ENCODE results near the gene CSTF1.
A peak's percentile ranks its signal among the peaks of the same experiment; 100 is the strongest.

Gene CSTF1

GRCh38 chr20:56443654-56444540, 51.5 kb downstream of the CSTF1 start:
- Histone ChIP-seq H3K27me3 (replicated peaks; ENCODE audit: control insufficient read depth, insufficient read depth, low read length) (no peaks in the 10 kb centered on the region), H3K36me3 (ENCODE audit: control insufficient read depth, insufficient read depth, low read length, severe bottlenecking) (no peaks in the 10 kb centered on the region), H3K9ac (ENCODE audit: low read length) (no peak overlapping the region), H3K4me1 (ENCODE audit: control insufficient read depth, insufficient read depth, low read length) (peaks cover 24% of the 10 kb centered on the region), H3K4me3 (ENCODE audit: low read length) (no peak overlapping the region), H3K9me3 (ENCODE audit: control insufficient read depth, low read length) (no peaks in the 10 kb centered on the region)
- DNase-seq (ENCODE audit: low read depth), result peak; percentile 58

GRCh38 chr20:56445130-56445529, 52.7 kb downstream of the CSTF1 start:
- no peaks in the 10 kb centered on the region for H3K36me3 ChIP-seq (ENCODE audit: control insufficient read depth, insufficient read depth, low read length, severe bottlenecking)
- no peaks in the 10 kb centered on the region for H3K27me3 ChIP-seq (replicated peaks; ENCODE audit: control insufficient read depth, insufficient read depth, low read length)
- DNase-seq (ENCODE audit: low read depth), result no peak
- no peak overlapping the region for H3K9ac ChIP-seq (ENCODE audit: low read length)
- H3K4me1 ChIP-seq (ENCODE audit: control insufficient read depth, insufficient read depth, low read length), result peaks cover 15% of the 10 kb centered on the region
- no peaks in the 10 kb centered on the region for H3K9me3 ChIP-seq (ENCODE audit: control insufficient read depth, low read length)
- H3K4me3 ChIP-seq (ENCODE audit: low read length), result no peak overlapping the region

- no peaks in the 10 kb centered on the region for H3K36me3 ChIP-seq (ENCODE audit: control insufficient read depth, insufficient read depth, low read length, severe bottlenecking)
These were observed 53.1 kb downstream of the CSTF1 start for GRCh38 chr20:56445540-56445939.

GRCh38 chr20:56447227-56447626, 54.8 kb downstream of the CSTF1 start:
- no peak overlapping the region for H3K4me3 ChIP-seq (ENCODE audit: low read length)
- no peak for DNase-seq (ENCODE audit: low read depth)
- H3K9ac ChIP-seq (ENCODE audit: low read length), result no peak overlapping the region
- no peaks in the 10 kb centered on the region for H3K27me3 ChIP-seq (replicated peaks; ENCODE audit: control insufficient read depth, insufficient read depth, low read length)
- H3K4me1 ChIP-seq (ENCODE audit: control insufficient read depth, insufficient read depth, low read length), result peaks cover 6% of the 10 kb centered on the region
- H3K36me3 ChIP-seq (ENCODE audit: control insufficient read depth, insufficient read depth, low read length, severe bottlenecking), result no peaks in the 10 kb centered on the region
- H3K9me3 ChIP-seq (ENCODE audit: control insufficient read depth, low read length), result no peaks in the 10 kb centered on the region

More at GRCh38 chr20:56445540-56445939, 53.1 kb downstream of the CSTF1 start:
- Histone ChIP-seq H3K27me3 (replicated peaks; ENCODE audit: control insufficient read depth, insufficient read depth, low read length) (no peaks in the 10 kb centered on the region), H3K9ac (ENCODE audit: low read length) (no peak overlapping the region), H3K4me1 (ENCODE audit: control insufficient read depth, insufficient read depth, low read length) (peaks cover 11% of the 10 kb centered on the region), H3K4me3 (ENCODE audit: low read length) (no peak overlapping the region), H3K9me3 (ENCODE audit: control insufficient read depth, low read length) (no peaks in the 10 kb centered on the region)
- no peak for DNase-seq (ENCODE audit: low read depth)

GRCh38 chr20:56449459-56449858, 57.0 kb downstream of the CSTF1 start:
- Histone ChIP-seq H3K36me3 (ENCODE audit: control insufficient read depth, insufficient read depth, low read length, severe bottlenecking) (no peaks in the 10 kb centered on the region), H3K27me3 (replicated peaks; ENCODE audit: control insufficient read depth, insufficient read depth, low read length) (no peaks in the 10 kb centered on the region), H3K9ac (ENCODE audit: low read length) (no peak overlapping the region), H3K4me1 (ENCODE audit: control insufficient read depth, insufficient read depth, low read length) (no peaks in the 10 kb centered on the region), H3K4me3 (ENCODE audit: low read length) (no peak overlapping the region), H3K9me3 (ENCODE audit: control insufficient read depth, low read length) (no peaks in the 10 kb centered on the region)
- no peak for DNase-seq (ENCODE audit: low read depth)

- H3K9me3 ChIP-seq (ENCODE audit: control insufficient read depth, low read length), result no peaks in the 10 kb centered on the region
- DNase-seq (ENCODE audit: low read depth), result no peak
- no peak overlapping the region for H3K4me3 ChIP-seq (ENCODE audit: low read length)
- no peaks in the 10 kb centered on the region for H3K4me1 ChIP-seq (ENCODE audit: control insufficient read depth, insufficient read depth, low read length)
- no peaks in the 10 kb centered on the region for H3K36me3 ChIP-seq (ENCODE audit: control insufficient read depth, insufficient read depth, low read length, severe bottlenecking)
- no peak overlapping the region for H3K9ac ChIP-seq (ENCODE audit: low read length)
- no peaks in the 10 kb centered on the region for H3K27me3 ChIP-seq (replicated peaks; ENCODE audit: control insufficient read depth, insufficient read depth, low read length)
These were observed 58.8 kb downstream of the CSTF1 start for GRCh38 chr20:56451056-56451765.

- Histone ChIP-seq H3K4me1 (ENCODE audit: control insufficient read depth, insufficient read depth, low read length) (no peaks in the 10 kb centered on the region), H3K36me3 (ENCODE audit: control insufficient read depth, insufficient read depth, low read length, severe bottlenecking) (no peaks in the 10 kb centered on the region), H3K9me3 (ENCODE audit: control insufficient read depth, low read length) (no peaks in the 10 kb centered on the region), H3K4me3 (ENCODE audit: low read length) (no peak overlapping the region), H3K27me3 (replicated peaks; ENCODE audit: control insufficient read depth, insufficient read depth, low read length) (no peaks in the 10 kb centered on the region), H3K9ac (ENCODE audit: low read length) (no peak overlapping the region)
- DNase-seq (ENCODE audit: low read depth), result no peak
These were observed 60.9 kb downstream of the CSTF1 start for GRCh38 chr20:56453352-56453751.

- H3K4me1 ChIP-seq (ENCODE audit: control insufficient read depth, insufficient read depth, low read length), result no peaks in the 10 kb centered on the region
- no peak overlapping the region for H3K9ac ChIP-seq (ENCODE audit: low read length)
- H3K36me3 ChIP-seq (ENCODE audit: control insufficient read depth, insufficient read depth, low read length, severe bottlenecking), result no peaks in the 10 kb centered on the region
- H3K9me3 ChIP-seq (ENCODE audit: control insufficient read depth, low read length), result no peaks in the 10 kb centered on the region
- DNase-seq (ENCODE audit: low read depth), result no peak
- no peaks in the 10 kb centered on the region for H3K27me3 ChIP-seq (replicated peaks; ENCODE audit: control insufficient read depth, insufficient read depth, low read length)
- no peak overlapping the region for H3K4me3 ChIP-seq (ENCODE audit: low read length)
These were observed 62.3 kb downstream of the CSTF1 start for GRCh38 chr20:56454754-56455153.

Measured in adipocyte (in vitro differentiated cells).